HEK293T (cell line): Measurements from ENCODE around the gene SBNO2.
"Not testable (repeated sequence)": the region's sequence is repeated elsewhere in the genome, so short reads cannot be mapped to it uniquely, and the experiment has no call there.

Source experiments
- CTCF ChIA-PET: fragments of 350-600 bp; formaldehyde crosslinking; extraction: SDS; loops from one replicate; lab custom pipeline; 2021; ENCODE audit warnings: antibody characterized with exemption, inconsistent platforms; lab: Yijun Ruan, JAX
- POLR2A ChIA-PET: fragments of 350-600 bp; formaldehyde crosslinking; extraction: SDS; loops from one replicate; lab custom pipeline; 2020; ENCODE audit warnings: antibody characterized with exemption, inconsistent platforms; lab: Yijun Ruan, JAX
- DNase-seq: peaks from one replicate; pipeline ENCODE4 v3.0.0; 2012; ENCODE audit warnings: mixed read lengths; ENCODE audit errors: extremely low spot score
- ARNT ChIP-seq: fragments of 450-650 bp; IDR thresholded peaks from 2 replicates; pipeline ENCODE4 v1.6.1; 2017; ENCODE audit warnings: mild to moderate bottlenecking
- BHLHE40 ChIP-seq: fragments of 450-650 bp; IDR thresholded peaks from 2 replicates; pipeline ENCODE4 v1.6.1; 2016; ENCODE audit warnings: mild to moderate bottlenecking, moderate library complexity, borderline replicate concordance
- CTBP1 ChIP-seq: fragments of 450-650 bp; IDR thresholded peaks from 2 replicates; pipeline ENCODE4 v1.6.1; 2016; ENCODE audit warnings: borderline replicate concordance
- ELF4 ChIP-seq: fragments of 450-650 bp; IDR thresholded peaks from 2 replicates; pipeline ENCODE4 v1.6.1; 2017; ENCODE audit warnings: antibody characterized with exemption
- FOXA1 ChIP-seq: fragments of 450-650 bp; IDR thresholded peaks from 2 replicates; pipeline ENCODE4 v1.6.1; 2016; ENCODE audit warnings: mild to moderate bottlenecking
- FOXK2 ChIP-seq: fragments of 450-650 bp; IDR thresholded peaks from 2 replicates; pipeline ENCODE4 v1.6.1; 2016; ENCODE audit warnings: mild to moderate bottlenecking
- FOXM1 ChIP-seq: fragments of 450-650 bp; IDR thresholded peaks from 2 replicates; pipeline ENCODE4 v1.6.1; 2017; ENCODE audit warnings: mild to moderate bottlenecking, borderline replicate concordance
- HDGF ChIP-seq: fragments of 450-650 bp; IDR thresholded peaks from 2 replicates; pipeline ENCODE4 v1.6.1; 2017; ENCODE audit warnings: antibody characterized with exemption, borderline replicate concordance
- L3MBTL2 ChIP-seq: fragments of 450-650 bp; conservative IDR thresholded peaks from 2 replicates; pipeline ENCODE4 v1.6.1; 2016; ENCODE audit warnings: mild to moderate bottlenecking
- LEF1 ChIP-seq: fragments of 450-650 bp; IDR thresholded peaks from 2 replicates; pipeline ENCODE4 v1.6.1; 2017; ENCODE audit warnings: mild to moderate bottlenecking, borderline replicate concordance
- NFRKB ChIP-seq: fragments of 450-650 bp; IDR thresholded peaks from 2 replicates; pipeline ENCODE4 v1.6.1; 2016; ENCODE audit warnings: mild to moderate bottlenecking, moderate library complexity
- SP1 ChIP-seq: fragments of 450-650 bp; IDR thresholded peaks from 2 replicates; pipeline ENCODE4 v1.6.1; 2017
- SUZ12 ChIP-seq: fragments of 450-650 bp; IDR thresholded peaks from 2 replicates; pipeline ENCODE4 v1.6.1; 2016; ENCODE audit warnings: mild to moderate bottlenecking
- TARDBP ChIP-seq: fragments of 450-650 bp; IDR thresholded peaks from 2 replicates; pipeline ENCODE4 v1.6.1; 2016
- ZNF384 ChIP-seq: fragments of 450-650 bp; IDR thresholded peaks from 2 replicates; pipeline ENCODE4 v1.6.1; 2016
- TF ChIP-seq, protein P1 (sequence below): fragments of 450-650 bp; IDR thresholded peaks from 2 replicates; pipeline ENCODE4 v1.6.1; 2016

The SBNO2 gene

DNA sequence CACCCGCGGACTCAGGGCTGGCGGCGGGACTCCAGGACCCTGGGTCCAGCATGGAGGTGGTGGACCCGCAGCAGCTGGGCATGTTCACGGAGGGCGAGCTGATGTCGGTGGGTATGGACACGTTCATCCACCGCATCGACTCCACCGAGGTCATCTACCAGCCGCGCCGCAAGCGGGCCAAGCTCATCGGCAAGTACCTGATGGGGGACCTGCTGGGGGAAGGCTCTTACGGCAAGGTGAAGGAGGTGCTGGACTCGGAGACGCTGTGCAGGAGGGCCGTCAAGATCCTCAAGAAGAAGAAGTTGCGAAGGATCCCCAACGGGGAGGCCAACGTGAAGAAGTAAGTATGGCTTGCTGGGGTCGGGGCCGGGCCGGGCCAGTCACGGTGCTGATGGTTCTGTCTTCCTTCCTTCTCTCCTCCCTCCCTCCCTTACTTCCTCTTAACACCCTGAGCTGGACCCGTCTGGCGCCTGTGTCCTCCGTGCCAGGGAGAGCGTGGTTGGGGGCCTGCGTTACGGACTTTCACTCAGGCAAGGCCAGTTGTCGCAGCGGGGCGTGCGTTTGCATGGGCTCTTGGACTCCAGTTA is 32.9 kb upstream of the SBNO2 start:
- TF ChIP-seq ELF4: no peak
- POLR2A ChIA-PET: no interaction called here
- DNase-seq: no peak
- CTCF ChIA-PET: no interaction called here

DNA sequence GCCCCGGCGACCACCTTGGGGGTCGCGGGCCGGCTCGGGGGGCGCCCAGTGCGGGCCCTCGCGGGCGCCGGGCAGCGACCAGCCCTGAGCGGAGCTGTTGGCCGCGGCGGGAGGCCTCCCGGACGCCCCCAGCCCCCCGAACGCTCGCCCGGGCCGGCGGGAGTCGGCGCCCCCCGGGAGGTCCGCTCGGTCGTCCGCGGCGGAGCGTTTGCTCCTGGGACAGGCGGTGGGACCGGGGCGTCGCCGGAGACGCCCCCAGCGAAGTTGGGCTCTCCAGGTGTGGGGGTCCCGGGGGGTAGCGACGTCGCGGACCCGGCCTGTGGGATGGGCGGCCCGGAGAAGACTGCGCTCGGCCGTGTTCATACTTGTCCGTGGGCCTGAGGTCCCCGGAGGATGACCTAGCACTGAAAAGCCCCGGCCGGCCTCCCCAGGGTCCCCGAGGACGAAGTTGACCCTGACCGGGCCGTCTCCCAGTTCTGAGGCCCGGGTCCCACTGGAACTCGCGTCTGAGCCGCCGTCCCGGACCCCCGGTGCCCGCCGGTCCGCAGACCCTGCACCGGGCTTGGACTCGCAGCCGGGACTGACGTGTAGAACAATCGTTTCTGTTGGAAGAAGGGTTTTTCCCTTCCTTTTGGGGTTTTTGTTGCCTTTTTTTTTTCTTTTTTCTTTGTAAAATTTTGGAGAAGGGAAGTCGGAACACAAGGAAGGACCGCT is 32.2 kb upstream of the SBNO2 start:
- ChIA-PET CTCF (no interaction called here), POLR2A (no interaction called here)
- no peak for TF ChIP-seq NFRKB
- no peak for TF ChIP-seq L3MBTL2
- TF ChIP-seq LEF1: no peak
- no peak for TF ChIP-seq BHLHE40
- TF ChIP-seq HDGF: no peak
- no peak for TF ChIP-seq FOXK2
- no peak for TF ChIP-seq FOXA1
- TF ChIP-seq ARNT: no peak
- no peak for TF ChIP-seq TARDBP
- TF ChIP-seq ELF4: no peak
- no peak for TF ChIP-seq ZNF384
- TF ChIP-seq SP1: no peak
- no peak for TF ChIP-seq FOXM1
- TF ChIP-seq, protein P1, sequence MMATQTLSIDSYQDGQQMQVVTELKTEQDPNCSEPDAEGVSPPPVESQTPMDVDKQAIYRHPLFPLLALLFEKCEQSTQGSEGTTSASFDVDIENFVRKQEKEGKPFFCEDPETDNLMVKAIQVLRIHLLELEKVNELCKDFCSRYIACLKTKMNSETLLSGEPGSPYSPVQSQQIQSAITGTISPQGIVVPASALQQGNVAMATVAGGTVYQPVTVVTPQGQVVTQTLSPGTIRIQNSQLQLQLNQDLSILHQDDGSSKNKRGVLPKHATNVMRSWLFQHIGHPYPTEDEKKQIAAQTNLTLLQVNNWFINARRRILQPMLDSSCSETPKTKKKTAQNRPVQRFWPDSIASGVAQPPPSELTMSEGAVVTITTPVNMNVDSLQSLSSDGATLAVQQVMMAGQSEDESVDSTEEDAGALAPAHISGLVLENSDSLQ: no peak
- no peak for TF ChIP-seq SUZ12
- TF ChIP-seq CTBP1: no peak
- DNase-seq: no peak

DNA sequence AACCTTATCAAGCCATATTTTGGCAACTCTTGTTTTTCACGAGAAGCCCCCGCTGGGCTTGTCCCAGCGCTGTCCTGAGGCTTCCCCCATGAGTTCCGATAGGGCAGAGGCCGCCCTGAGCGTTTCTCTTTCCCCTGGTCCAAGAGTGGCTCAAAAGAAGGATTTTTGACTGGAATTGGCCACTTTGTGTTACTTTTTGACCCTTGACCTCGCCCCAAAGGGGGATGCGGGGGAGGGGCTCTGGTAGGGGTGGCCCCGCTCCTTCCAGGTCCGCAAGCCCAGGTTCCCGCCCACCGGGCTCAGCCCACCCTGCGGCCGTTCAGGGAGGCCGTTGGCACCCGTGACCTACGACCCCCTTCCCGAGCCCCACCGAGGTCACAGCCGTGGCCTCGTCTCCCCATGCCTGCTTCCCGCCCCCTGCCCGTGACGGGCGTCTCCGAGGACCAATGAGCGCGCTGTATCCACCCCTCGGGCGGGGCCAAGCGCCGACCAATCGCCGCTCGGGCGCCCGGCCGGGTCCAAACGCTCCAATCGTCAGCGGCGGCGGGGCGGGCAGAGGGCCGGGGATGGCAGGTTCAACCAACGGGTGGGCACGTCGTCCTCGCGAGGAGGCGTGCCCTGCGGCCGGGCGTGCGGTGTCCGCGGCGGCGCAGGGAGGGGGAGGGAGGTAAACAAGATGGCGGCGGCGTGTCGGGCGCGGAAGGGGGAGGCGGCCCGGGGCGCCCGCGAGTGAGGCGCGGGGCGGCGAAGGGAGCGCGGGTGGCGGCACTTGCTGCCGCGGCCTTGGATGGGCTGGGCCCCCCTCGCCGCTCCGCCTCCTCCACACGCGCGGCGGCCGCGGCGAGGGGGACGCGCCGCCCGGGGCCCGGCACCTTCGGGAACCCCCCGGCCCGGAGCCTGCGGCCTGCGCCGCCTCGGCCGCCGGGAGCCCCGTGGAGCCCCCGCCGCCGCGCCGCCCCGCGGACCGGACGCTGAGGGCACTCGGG is 31.3 kb upstream of the SBNO2 start, which contains the start of gene STK11:
STK11 (plus strand) TSS at position 665 of the 986 bp plus-strand sequence. CDS start 1,136 bp downstream, outside the sequence.
- CTCF ChIA-PET: no interaction called here

DNA sequence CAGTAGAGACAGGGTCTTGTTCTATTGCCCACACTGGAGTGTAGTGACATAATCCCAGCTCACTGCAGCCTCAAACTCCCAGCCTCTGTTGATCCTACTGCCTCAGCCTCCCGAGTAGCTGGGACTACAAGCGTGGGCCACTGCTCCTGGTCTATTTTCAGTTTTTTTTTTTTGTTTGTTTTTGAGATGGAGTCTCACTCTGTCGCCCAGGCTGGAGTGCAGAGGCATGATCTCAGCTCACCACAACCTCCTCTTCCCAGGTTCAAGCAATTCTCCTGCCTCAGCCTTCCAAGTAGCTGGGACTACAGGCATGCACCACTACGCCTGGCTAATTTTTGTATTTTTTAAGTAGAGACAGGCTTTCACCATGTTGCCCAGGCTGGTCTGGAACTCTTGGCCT is 26.5 kb upstream of the SBNO2 start:
- CTCF ChIA-PET: interaction anchor here (1.6 kb wide), 1 partner anchor 87 kb away, joined by 4 read pairs; no protein-coding TSS in a partner anchor
- not testable (repeated sequence) for DNase-seq
- POLR2A ChIA-PET: interaction anchor here (1.4 to 2.7 kb wide), 2 partner anchors 68 to 69 kb away, joined by 4 to 8 read pairs; partner anchors contain the start of gene CIRBP

More for the DNA sequence above, 31.3 kb upstream of the SBNO2 start, which contains the start of gene STK11:
- TF ChIP-seq SP1: no peak
- TF ChIP-seq NFRKB: no peak
- no peak for TF ChIP-seq ELF4
- peak; percentile 82 for TF ChIP-seq L3MBTL2
- TF ChIP-seq, protein P1: peak; percentile 99
- no peak for TF ChIP-seq HDGF
- no peak for TF ChIP-seq CTBP1
- no peak for TF ChIP-seq SUZ12
- peak; percentile 98 for DNase-seq
- POLR2A ChIA-PET: interaction anchor here (1.0 to 2.3 kb wide), 2 partner anchors 12 to 64 kb away, joined by 4 to 9 read pairs; partner anchors contain the start of gene CIRBP

DNA sequence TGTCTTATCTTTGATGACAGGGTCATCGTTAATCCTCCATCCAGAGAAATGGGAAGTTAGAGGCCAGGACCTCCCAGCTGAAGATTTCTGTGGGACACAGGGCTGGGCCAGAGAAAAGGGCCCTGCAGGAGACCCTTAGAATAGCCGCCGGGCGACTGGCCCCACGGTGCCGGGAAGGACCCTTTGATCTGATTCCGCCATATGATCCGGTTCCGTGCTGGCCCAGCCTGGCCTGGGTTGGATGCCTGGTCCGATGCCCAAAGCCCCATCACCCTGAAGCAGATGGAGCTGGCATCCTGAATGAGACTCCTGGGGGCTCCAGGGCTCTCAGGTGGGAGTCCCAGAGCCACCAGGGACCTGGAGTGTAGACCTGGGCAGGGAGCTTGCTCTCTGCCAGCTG is 25.5 kb upstream of the SBNO2 start:
- TF ChIP-seq FOXK2 (no peak), FOXM1 (no peak), LEF1 (no peak), HDGF (no peak), CTBP1 (no peak), SP1 (no peak), ZNF384 (no peak)
- CTCF ChIA-PET: no interaction called here
- POLR2A ChIA-PET: interaction anchor here (1.4 to 2.7 kb wide), 2 partner anchors 69 to 70 kb away, joined by 4 to 8 read pairs; partner anchors contain the start of gene CIRBP
- DNase-seq: no peak

DNA sequence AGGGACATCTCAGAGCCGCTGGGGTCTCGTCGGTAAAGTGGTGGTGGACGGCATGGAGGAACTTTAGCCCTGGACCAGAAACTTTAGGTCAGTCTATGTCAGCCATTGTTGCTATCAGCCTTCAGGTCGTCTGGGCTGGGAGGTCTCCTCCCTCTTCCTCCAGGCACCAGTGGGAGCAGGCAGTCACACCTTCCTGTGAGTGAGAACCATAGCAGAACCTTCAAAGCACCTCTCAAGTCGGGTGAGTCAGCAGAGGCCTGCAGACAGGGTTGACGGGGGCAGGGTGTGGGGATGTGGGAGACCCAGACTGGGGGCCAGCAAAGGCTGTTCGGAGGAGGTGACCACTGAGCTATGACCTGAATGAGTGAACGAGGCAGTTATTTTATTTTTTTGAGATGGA is 15.4 kb upstream of the SBNO2 start:
- DNase-seq: no peak
- ChIA-PET POLR2A (no interaction called here), CTCF (no interaction called here)
- no peak for TF ChIP-seq HDGF
- no peak for TF ChIP-seq LEF1
- TF ChIP-seq BHLHE40: no peak
- TF ChIP-seq, protein P1: no peak
- no peak for TF ChIP-seq NFRKB
- TF ChIP-seq ZNF384: no peak
- no peak for TF ChIP-seq SP1
- TF ChIP-seq SUZ12: no peak
- TF ChIP-seq ELF4: no peak
- no peak for TF ChIP-seq FOXA1
- no peak for TF ChIP-seq FOXM1
- TF ChIP-seq L3MBTL2: no peak
